Suppressor macrophage treated with lipopolysaccharide for 1 hour (primary cell): ENCODE results near the gene DES.
"Not testable (repeated sequence)": the region's sequence is repeated elsewhere in the genome, so short reads cannot be mapped to it uniquely, and the experiment has no call there.

Experiments used
- DNase-seq, 3 donors: peaks; one replicate each; pipeline ENCODE4 v3.0.0-alpha.2; 2020 to 2022

Gene DES

DNA sequence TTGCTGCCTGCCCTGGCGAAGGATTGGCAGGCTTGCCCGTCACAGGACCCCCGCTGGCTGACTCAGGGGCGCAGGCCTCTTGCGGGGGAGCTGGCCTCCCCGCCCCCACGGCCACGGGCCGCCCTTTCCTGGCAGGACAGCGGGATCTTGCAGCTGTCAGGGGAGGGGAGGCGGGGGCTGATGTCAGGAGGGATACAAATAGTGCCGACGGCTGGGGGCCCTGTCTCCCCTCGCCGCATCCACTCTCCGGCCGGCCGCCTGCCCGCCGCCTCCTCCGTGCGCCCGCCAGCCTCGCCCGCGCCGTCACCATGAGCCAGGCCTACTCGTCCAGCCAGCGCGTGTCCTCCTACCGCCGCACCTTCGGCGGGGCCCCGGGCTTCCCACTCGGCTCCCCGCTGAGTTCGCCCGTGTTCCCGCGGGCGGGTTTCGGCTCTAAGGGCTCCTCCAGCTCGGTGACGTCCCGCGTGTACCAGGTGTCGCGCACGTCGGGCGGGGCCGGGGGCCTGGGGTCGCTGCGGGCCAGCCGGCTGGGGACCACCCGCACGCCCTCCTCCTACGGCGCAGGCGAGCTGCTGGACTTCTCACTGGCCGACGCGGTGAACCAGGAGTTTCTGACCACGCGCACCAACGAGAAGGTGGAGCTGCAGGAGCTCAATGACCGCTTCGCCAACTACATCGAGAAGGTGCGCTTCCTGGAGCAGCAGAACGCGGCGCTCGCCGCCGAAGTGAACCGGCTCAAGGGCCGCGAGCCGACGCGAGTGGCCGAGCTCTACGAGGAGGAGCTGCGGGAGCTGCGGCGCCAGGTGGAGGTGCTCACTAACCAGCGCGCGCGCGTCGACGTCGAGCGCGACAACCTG is at the start of gene DES:
DES (plus strand) TSS at position 223 of the 857 bp plus-strand sequence; CDS start at position 309, 86 bp downstream.
- DNase-seq = no peak

DNA sequence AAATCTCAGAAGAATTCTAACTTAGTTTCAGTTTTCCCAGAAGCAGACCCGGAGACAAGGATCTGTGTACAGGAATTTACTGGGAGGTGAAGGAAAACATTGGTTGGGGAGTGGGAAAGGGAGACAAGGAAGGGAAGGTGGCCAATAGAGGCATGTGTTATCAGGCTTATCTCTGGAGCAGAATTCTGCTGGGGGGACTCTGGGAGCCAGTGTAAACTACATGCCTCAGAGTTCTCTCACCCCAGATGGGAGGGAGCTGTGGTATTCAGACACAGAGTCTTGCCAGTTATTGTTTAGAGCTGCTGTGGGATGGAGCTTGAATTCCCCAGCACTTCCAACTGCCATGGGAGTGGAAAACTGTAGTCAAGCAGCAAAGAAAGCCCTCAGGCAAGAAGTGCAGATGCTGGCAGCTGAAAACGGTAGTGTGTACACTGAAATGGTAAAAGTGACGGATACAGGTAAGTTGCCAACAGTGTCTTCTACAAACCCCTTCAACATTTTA is 49.4 kb upstream of the DES start:
- no peak for DNase-seq

DNA sequence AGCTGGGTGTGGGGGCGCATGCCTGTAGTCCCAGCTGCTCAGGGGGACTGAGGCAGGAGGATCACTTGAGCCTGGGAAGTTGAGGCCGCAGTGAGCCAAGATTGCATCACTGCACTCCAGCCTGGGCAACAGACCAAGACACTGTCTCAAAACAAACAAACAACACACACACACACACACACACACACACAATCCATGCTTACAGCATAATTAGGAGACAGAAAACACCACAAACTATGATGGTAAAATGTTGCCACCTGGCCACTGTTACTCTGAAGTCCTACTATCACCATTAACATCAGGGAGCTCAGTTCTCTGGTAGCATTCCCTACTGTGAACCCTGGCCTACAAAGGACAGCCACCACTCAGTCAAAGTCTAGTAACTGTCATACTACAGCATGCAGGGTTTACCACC is 48.7 kb upstream of the DES start:
- DNase-seq = no peak

DNA sequence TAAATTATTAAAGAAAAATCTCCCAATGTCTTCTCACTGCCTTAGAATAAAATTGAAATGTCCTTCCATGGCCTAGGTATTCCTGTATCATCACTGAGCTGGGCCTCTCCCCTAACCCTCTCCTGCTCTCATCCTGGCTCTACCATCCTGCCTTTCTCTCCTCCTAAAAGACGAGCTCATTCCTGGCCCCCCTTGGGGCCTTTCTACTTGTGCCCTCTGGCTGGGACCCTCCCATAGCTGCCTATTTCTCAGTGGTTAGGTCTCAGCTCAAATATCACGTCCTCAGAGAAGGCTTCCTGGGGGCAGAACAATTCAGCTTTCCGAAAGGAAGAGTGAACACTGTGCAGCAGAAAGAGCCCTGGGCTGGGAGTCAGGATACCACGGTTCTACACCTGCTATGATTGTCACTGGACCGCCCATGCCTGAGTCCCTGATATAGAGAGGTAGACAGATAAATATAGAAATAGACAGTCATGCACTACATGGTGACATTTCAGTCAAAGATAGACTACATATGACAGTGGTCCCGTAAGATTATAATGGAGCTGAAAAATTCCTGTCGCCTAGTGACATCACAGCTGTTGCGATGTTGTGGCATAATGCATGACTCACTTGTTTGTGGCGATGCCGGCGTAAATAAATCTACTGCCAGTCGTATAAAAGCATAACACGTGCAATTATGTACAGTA is 39.9 kb upstream of the DES start:
- DNase-seq = no peak

DNA sequence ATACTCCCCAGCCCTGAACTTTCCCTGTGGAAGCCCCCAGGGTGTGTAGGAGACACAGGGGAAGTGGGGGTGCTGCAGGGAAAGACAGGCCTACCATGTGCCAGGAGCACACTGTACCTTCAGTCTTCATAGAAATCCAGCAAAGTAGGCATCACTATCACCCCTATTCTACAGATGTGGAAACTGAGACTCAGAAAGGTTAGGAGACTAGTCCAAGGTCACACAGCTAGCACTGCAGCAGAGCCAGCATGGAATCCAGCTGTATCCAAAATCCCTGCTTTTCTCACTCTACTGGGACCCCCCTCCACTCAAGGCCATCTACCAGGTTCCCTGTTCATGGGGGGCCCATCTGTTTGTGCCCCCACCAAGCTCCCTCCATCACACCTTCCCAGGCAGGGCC is 37.3 kb upstream of the DES start:
- DNase-seq = no peak

DNA sequence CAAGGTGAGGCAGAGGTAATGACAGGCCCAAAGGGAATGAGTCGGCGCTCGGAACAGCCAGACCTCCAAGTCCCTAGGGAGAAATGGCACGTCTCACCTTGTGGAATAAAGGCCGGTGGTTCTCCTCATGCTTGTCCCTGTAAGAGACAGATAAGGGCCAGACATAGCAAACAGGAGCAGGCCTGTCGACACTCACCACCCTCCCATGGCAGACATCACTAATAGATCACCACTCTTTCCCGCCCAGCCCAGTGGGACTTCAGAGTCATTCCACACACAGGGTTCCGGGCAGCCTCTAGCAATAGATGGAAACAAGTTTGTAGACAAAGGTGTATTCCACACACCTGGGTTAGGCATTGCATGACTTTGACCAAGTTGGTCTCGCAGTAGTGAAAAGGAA is 36.7 kb upstream of the DES start:
- no peak for DNase-seq

DNA sequence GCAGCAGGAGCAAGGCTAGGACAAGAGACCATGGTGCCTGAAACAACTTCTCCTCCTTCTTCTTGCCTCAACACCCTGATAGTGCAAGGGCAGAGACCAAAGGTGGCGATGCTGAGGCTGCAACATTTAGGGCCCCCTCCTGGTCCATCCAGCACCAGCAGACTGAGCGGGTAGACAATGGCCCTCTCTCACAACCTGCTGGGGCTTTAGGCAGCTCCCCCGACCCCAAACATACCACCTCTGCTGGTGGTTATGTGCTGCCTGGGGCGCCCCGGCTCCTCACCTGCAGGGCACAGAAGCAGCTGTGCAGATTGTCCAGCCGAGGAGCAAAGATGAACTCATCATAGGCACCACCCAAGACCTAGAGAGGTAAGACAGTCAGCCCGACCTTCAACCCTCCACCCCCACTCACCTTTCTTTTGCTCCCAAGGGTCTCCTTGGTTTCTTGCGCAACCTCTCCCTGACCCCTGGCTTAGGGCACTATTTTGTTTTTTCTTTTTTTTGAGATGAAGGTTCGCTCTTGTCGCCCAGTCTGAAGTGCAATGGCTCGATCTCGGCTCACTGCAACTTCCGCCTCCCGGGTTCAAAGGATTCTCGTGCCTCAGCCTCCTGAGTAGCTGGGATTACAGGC is 34.0 kb upstream of the DES start:
- DNase-seq = no peak

DNA sequence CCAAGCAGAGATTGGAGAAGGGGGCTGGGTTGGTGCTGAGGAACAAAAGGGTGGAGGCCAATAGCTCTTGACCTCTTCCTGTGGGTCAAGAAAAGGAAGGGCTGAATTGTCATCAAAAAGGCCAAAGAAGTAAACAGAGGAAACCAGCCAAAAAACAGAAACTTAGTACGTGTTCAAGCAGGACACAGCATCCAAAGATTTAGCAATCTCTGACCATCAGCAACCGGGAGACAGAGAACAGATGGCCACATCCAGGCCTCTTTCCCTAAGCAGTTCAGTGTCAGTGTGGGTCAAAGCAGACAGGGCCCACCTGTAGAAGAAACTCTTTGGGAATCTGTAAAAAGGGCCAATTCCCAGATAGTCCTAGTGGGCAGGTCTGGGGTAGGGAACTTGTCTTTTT is 33.3 kb upstream of the DES start:
- DNase-seq = no peak

DNA sequence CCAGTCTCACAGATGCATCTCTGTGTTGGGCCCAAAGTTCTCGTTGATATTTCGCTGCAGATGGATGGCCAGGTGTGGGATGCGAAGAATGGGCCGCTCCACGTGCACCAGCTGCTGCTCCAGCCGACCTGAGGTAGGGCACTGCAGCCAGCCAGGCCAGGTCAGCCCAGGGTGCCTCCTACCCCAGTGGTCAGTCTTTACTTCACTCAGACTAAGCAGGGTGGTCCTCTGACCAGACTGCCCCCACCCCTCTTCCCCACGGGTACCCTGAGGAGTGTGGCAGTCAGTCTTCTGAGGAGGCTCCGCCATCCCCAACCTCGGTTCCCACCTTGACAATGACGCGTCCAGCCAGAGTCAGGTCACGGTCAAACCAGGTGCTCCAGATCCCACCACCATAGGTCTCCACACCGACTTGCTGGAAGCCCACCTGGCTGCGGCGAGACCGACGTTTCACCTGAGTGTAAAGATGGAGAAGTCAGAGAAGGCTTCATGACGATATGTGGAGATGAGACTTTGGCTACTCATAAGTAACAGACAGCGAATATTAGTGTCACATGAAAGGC is 32.1 kb upstream of the DES start:
- DNase-seq = no peak

DNA sequence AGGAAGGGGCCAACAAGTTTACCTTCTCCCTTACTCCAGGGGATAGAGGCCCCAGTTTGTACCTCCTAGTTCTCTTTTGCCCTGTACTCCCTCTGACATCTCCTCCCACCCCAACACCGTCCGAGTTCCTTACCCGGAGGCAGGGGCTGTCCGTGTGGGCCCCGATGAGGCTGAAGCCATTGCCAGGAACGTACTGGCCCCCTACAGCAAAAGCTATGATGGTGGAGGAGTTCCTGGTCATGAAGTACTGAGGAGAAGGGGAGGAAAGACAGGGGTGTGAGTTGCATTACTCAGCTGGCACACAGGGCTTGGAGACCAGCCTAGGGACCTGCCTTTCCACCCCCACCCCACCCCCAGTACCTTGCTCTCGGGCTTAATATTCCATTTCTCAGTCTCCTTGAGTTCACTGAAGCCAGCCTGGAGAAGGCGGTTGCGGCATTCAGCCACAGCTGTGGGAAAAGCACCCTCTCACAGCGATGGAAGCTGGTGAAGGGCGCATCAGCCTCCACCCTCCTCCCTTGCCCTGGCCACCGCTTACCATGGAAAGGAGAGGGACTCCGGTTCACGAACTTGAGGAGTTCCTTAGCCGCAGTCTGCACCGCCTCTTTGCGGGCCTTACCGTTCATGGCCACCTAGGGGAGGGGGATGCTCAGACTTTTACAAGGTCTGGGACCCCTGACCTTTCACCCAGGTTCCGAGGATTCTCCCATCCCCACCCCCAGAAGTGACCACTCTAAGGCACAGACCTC is 31.5 kb upstream of the DES start:
- DNase-seq = no peak

DNA sequence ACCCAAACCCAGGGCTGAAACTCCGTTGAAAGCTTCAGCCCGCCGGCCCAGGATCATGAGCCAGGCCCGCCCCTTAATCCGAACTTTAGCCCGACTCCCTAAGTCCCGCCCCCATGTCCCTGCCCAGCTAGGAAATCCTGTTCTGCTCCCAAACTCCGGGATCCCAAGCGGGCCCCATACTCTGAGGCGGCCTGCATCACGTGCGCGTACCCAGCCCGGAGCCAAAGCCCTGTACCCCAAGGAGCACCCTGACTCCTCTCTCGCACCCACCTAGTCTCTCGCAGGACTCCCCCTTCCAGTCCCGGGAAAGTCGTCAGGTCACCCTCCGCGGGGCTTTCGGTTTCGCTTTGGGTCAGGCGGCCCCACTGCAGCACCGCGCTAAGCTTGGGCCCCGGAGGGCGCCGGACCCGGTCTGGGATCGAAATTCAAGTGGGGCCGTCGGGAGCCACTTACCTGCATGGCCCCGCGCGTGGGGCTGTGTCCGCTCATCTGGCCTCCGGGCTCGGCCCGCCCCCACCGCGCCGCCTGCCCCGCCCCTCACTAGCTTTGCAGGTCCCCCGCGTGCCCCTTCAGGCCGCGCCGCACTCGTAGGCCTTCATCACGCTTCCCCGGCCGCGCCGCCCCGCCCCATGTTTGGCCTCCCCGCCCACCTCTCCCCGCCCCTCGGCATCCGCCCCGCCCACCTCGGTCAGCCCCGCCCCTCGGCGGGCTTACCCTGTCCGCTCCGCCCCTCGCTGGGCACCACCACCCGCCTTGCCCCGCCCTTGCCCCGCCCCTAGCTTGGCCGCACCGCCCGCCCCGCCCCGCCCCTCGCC is 30.7 kb upstream of the DES start, which contains the start of gene DNPEP:
DNPEP (minus strand) TSS at position 607 of the 815 bp plus-strand sequence; CDS start at position 489, 118 bp downstream.
- DNase-seq = peak; percentile 95 to 99 (median 98)

DNA sequence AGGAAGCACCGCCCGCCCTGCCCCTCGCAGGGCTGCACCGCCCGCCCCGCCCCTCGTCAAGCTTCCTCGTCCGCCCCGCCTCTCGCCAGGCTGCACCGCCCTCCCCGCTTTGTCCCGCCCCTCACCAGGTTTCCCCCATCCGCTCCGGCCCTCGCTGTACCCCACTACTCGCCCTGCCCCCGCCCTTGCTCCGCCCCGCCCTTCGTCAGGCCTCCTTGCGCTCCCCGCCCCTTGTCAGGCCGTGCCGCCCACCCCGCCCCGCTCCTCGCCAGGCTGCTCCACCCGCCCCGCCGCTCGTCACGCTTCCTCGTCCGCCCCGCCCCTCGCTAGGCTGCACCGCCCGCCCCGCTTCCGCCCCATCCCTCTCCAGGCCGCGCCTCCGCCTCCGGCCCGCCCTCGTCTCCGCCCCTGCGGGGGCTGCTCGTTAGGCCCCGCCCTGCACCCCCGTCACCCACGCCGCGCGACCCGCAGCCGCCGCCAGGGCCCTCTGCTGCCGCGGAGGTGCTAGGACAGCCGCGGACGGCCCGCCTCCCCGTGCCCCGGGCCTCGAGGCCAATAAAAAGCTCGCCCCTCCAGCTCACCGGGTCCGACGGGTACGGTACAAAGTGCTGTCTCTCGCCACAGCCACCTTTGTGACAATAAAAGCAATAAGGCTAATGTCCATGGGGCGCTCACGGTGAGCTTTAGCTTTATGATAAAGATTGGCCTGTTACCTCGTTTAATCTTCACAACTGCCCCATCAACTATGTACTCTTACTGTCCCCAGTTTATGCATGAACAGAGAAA is 29.9 kb upstream of the DES start:
- peak; percentile 98 to 100 (median 99) for DNase-seq

DNA sequence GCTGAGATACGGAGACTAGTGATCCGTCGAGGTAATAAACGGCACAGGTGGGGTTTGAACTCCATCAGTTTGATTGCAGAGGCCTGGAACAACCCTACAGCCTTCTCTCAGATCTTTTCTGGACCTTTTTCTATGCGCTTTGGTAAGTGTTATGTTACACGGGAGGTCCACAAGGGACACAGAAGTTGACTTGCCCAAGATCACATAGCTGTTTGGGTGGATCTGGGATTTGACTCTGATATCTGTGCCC is 29.3 kb upstream of the DES start:
- no peak for DNase-seq

DNA sequence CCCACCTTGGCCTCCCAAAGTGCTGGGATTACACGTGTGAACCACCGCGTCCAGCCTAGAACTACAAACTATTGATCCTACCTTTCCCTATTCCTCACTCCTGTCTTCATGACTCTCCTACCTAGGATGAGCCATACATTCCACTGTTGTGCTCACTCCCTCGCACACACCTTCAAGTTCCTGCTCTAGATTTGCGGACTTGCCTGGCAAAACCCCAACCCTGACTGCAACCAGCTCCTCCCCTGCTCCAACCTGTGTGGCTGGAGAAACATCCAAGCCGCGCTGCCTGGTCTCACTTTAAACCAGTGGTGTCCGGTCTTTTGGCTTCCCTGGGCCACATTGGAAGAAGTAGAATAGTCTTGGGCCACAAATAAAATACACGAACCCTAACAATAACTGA is 25.4 kb upstream of the DES start:
- no peak for DNase-seq

DNA sequence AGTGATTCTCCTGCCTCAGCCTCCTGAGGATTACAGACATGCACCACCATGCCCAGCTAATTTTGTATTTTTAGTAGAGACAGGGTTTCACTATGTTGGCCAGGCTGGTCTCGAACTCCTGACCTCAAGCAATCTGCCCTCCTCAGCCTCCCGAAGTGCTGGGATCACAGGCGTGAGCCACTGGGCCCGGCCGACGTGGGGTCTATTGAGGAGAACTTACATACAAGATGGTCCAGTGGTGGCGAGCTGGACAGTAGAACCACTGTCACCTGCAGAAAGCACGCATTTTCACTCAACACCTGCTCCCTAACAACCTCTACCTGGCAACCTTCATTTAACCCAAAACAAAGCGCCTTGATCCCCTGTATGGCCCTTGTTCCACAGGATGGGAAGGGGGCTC is 23.1 kb upstream of the DES start:
- not testable (repeated sequence) for DNase-seq

DNA sequence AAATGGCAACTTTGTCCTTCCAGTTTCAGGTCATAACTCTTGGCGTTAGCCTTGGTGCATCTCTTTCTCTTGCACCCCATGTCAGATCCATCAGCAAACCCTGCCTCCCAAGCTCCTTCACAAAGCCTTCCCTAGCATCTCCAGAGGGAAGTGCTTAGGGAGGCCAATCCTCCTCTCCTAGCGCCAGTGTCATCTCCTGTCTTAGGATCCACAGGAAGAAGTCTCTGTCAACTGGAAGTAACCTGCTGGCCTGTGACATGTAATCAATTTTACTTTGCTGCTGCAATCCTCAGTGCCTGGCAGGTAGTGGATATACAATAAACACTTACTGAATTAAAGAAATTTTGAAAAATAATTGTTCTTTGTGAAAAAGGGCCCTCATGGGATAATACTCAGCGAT is 22.6 kb upstream of the DES start:
- DNase-seq = no peak

DNA sequence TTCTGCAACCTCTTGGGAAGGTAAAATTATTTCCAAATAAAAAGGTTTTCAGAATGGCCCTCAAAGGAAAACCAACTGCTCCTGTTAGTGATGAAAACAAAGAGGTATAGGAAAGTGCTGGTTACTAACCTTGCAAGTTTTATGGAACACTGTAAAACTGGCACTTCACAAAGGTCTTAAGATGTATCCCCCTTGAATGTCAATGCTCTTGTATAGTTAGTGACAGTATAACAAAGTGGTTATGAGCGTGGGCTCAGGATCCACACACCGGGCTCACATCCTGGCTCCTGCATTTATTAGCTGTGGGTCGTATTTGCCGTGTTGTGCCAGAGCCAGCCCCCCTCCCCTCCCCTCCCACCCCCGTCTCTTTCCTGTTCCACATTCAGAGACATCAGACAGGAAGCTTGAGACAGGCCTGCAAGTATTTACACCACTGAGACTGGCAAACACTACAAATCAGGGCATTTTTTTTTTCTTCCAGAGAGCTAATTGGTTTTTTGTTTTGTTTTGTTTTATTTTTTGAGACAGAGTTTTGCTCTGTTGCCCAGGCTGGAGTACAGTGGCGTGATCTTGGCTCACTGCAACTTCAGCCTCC is 21.2 kb upstream of the DES start:
- DNase-seq = peak in 1 of 3 donors; percentile 35

DNA sequence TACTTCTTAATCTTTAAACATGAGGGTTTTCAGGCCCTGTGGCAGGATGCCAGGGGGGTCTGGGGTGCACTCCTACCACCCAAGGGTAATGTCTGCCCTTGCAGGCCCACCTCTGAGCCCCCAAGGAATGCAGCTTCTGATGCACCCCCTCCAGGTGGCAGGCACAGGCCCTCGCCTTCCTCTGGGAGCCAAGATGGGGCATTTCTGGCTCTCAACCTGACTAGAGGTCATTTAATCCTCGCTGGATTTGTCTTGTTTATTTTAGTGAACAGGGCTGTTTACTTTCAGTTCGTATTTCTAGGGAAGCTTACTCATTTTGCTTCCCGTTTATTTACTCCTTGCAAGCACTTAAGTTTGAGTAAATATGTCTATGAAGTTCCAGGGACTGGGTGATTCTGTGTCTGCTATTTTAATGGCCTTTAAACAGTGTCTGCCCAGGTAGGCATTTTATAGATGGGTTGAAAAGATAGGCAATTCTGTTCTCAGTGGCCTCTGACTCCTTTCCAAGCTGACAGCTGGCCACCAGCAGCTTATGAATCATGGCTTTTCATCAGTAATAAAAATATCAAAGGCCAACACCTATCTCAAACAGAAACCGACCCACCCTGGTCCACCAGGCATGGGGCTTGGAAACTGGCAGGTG is 19.3 kb upstream of the DES start:
- no peak for DNase-seq

DNA sequence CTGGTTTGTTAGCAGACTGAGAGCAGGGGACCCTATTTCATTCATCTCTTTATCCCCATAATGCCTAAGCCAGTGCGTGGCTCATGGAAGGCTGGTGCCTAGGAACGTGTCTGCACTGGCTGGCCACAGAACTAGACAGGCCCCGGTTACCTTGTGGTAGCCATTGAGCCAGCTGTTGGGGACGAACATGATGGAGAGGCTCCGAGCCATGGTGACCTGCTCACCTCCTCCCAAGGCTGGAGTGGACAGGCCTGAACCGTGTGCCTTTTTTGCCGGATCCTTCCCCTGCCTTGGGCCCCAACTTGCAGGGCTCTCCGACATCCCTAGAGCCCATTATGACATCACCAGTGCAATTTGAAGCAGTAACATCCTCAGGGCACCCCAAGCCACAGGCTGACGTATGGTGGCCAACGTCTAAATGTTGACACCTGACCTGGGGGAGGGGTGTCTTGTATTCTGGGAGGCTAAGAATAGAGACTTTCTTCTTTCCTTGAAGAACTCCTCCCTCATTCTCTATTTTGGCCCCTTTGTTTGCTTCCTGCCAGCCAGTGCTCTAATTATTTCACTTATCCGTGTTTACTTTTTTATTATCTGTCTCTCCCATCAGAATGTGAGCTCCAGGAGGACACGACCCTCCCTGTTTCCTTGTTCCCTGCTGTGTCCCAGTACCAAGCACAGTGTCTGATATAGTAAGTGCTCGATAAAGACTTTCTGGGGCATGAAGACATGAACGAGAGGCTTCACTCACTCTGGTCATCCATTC is 18.3 kb upstream of the DES start:
- no peak for DNase-seq
